Heart left ventricle (tissue), 13 donors: ENCODE results near the gene GRIK5.

Experiments used
- POLR2A ChIP-seq, 2 donors: fragments of 450-650 bp; IDR thresholded peaks; one replicate each; pipeline ENCODE4 v1.6.1; 2017; ENCODE audit warnings: antibody characterized with exemption in 2 of 2, mild to moderate bottlenecking in 2 of 2, moderate library complexity in 2 of 2
- TF ChIP-seq, protein P1 (sequence below), 12 donors: fragments of 200-600 bp; sonication (generic) in 4 of 12; IDR thresholded peaks; one replicate each; pipeline versions ENCODE4 v1.5.0 to v1.8.0; 2018 to 2022; ENCODE audit warnings: antibody characterized with exemption in 12 of 12, mild to moderate bottlenecking in 5 of 12
- donor health status: ischemic (EF 13 %, LVEDD 7.1; RV severe dilation, severe dysfunction).
- donor health status: DM: no; HTN: yes; CAD: no.
- donor health status: DM: no; HTN: no; CAD: no.
- donor health status: ischemic (EF 25% LVEDD 6.9; RV normal size, moderate dysfunction).
- donor health status: ischemic (EF 25% LVEDD 5.7; RV mildly dilated, moderate dysfunction).
- donor health status: ischemic (EF 35%, LVEDD 5.7; RV mildly dilated, moderate dysfunction).
- donor health status: nonischemic (EF 11% LVEDD 7.7; RV severe dilation, severe dysfunction).
- donor health status: DM: yes; HTN: yes; CAD: no.
- donor health status: PGD.
- donor health status: ischemic (EF 29% LVEDD 5.4; RV normal size, mild dysfunction).
- donor health status: nonischemic (EF 23%, LVEDD 6.1; RV moderate dilation, normal function).

DNA sequence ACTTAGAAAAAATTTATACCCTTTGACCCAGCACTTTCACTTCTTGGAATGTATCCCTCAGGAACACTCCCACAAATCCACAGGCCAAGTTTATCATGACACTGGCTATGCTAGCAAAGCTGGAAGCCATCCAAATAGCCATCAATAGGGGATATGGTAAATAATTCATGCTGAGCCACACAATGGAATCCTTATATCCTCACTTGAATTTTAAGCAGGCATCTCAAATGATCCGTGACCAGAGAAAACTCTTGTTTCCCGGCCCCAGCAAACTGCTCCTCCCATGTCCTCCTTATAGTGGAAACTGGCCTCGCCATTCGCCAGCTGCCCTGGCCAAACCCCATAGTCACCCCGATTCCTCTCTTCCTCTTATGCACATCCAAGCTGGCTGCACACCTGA is 37.6 kb downstream of the GRIK5 start:
- TF ChIP-seq, protein P1, sequence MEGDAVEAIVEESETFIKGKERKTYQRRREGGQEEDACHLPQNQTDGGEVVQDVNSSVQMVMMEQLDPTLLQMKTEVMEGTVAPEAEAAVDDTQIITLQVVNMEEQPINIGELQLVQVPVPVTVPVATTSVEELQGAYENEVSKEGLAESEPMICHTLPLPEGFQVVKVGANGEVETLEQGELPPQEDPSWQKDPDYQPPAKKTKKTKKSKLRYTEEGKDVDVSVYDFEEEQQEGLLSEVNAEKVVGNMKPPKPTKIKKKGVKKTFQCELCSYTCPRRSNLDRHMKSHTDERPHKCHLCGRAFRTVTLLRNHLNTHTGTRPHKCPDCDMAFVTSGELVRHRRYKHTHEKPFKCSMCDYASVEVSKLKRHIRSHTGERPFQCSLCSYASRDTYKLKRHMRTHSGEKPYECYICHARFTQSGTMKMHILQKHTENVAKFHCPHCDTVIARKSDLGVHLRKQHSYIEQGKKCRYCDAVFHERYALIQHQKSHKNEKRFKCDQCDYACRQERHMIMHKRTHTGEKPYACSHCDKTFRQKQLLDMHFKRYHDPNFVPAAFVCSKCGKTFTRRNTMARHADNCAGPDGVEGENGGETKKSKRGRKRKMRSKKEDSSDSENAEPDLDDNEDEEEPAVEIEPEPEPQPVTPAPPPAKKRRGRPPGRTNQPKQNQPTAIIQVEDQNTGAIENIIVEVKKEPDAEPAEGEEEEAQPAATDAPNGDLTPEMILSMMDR (IDR thresholded peaks at IDR 0.05): no peak
- TF ChIP-seq POLR2A (IDR thresholded peaks at IDR 0.05): no peak
